ENCODE results near the gene SOX21.

Gene SOX21

DNA sequence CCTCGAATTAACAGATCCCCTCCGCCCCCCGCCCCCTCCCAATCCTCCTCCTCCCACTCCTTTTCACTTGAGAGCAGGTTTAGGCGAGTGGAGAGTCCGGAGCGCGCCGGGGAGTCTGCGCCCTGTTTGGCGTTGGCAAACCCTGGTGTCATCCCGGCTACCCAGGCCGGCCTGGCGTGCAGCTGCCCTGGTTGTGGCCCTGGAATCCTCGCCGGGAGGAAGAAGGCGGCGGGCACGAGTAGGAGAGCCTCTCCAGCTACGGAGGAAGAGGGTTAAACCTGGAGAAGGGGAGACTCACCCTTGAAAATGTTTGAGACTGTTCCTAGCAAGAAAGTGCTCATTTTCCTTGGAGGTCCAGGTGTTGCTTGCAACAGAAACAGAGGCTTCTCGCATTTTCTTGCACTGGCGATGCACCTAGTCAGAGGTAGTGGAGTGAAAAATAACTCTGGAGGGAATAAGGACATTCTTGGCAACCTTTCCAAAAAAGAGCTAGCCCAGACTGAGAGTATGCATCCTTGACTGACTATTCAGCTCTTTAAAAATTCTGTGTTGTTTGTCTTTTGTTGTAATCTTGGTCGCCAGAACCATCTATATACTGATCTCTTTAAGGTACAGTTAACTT lies 1.3 kb upstream of the SOX21 start:
- in situ Hi-C loops (cut with MboI; ENCODE audit: low sequenced_read_pairs): loop anchor here (5.0 to 10.0 kb wide), 2 partner anchors 111 to 234 kb away; no protein-coding TSS in a partner anchor
- H3K36me3 ChIP-seq (replicated peaks): no peaks in the 10 kb centered on the region; the same call in 1 of the 2 replicates
- H3K27me3 ChIP-seq (ENCODE audit: low read depth): no peaks in the 10 kb centered on the region
- H3K4me3 ChIP-seq: peak overlapping the region; percentile 62
- no peak for DNase-seq (ENCODE audit: low spot score in 2 of 2)
- H3K9me3 ChIP-seq: no peaks in the 10 kb centered on the region
- H3K4me1 ChIP-seq: peaks cover 31% of the 10 kb centered on the region

DNA sequence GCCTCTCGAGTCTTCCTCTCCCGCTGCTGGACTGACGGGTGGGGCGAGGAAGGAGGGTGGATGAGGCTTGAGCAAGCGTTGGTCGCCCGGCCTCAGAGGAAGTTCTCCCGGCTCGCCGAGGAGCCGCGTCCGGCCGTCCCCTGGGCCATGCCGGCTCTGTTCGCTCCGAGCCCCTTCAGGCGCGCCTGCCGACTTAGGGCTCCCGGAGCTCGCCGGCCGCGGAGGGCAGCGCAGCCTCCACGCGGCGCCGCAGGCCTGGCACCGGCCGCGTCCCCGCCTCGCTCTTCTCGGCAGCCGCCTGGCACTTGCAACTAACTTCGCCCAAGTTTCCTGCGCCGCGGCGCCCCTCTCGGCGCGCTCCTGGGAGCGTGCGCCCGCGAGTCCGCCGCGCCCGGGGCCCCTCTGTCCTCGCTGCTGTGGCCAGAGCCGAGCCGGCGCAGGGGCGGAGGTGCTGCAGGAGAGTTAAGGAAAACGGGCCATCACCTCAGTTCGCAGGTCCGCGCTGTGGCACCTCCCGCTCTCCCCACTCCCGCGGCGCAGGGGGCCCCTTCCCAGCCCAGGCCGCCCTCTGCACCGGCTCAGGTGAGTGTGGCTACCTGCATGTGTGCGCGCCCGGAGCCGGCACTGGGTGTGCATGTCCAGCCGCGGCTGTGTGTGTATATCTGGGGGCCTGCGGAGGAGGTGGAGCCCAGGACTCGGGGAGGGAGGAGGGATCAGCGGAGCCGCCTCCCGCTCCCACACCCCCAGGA lies 641 bp upstream of the SOX21 start:
- Histone ChIP-seq H3K27me3 (ENCODE audit: low read depth) (no peaks in the 10 kb centered on the region), H3K4me1 (peaks cover 34% of the 10 kb centered on the region), H3K9me3 (no peaks in the 10 kb centered on the region), H3K36me3 (replicated peaks) (no peaks in the 10 kb centered on the region; the same call in 1 of the 2 replicates), H3K4me3 (peak overlapping the region; percentile 62)
- DNase-seq (ENCODE audit: low spot score in 2 of 2): peak; percentile 85 to 92
- in situ Hi-C loops (cut with MboI; ENCODE audit: low sequenced_read_pairs): loop anchor here (5.0 to 10.0 kb wide), 2 partner anchors 112 to 234 kb away; no protein-coding TSS in a partner anchor

DNA sequence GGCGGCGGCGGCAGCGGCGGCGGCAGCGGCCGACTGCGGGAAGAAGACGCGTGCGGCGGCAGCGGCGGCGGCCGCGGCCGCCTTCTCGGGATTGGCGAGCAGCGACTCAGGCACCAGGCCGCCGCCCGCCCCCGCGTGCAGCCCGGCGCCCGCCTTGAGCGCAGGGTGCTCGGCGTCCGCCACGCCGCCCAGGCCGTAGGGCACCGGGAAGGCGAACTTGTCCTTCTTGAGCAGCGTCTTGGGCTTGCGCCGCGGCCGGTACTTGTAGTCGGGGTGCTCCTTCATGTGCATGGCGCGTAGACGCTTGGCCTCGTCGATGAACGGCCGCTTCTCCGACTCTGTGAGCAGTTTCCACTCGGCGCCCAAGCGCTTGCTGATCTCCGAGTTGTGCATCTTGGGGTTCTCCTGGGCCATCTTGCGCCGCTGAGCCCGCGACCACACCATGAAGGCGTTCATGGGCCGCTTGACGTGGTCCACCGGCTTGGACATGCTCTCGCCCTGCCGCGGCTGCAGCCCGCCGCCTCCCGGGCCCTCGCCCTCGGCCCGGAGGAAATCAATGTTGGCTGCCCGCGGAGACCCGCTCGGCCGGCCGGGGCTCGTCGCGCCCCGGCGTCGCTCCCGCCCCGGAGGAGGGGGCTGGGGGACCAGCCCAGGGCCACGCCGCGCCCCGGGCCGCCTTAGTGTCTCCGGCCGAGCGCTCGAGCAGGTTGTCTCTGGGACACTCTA lies 621 bp downstream of the SOX21 start:
- Histone ChIP-seq H3K9me3 (no peaks in the 10 kb centered on the region), H3K27me3 (ENCODE audit: low read depth) (no peaks in the 10 kb centered on the region), H3K4me1 (peaks cover 39% of the 10 kb centered on the region), H3K4me3 (peak overlapping the region; percentile 62), H3K36me3 (replicated peaks) (no peaks in the 10 kb centered on the region; the same call in 1 of the 2 replicates)
- in situ Hi-C loops (cut with MboI; ENCODE audit: low sequenced_read_pairs): loop anchor here (5.0 to 10.0 kb wide), 2 partner anchors 113 to 236 kb away; no protein-coding TSS in a partner anchor
- DNase-seq (ENCODE audit: low spot score in 2 of 2): peak in 1 of 2 experiments; percentile 55

DNA sequence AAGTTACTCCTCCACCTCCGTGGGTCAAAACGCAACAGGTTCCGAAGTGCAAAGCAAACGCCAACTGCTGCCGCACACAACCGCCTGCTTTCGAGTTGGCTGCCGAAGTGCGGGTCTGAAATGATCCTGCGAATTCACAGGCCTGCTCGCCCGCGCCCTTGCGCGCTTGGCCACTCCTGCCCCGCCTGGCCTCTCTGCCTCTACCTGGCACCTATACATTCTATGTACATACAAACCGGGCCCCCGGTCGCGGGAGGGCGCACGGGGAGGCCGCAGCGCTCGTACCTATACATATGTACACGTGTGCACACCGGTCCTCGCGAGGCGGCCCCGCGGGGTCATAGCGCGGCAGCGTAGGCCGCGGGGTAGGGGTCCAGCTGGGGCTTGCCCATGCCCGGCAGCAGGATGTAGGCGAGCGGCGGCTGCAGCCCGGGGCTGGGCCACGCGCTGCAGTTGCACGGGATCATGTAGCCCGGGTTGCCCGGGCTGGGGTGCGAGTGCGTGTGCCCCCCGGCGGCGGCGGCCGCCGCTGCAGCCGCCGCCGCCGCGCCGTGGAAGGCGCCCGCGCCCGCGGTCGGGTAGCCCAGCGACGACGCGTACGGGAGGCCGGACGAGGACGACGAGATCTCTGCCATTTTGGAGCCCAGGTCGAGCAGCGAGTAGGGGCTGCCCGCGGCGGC lies 1.3 kb downstream of the SOX21 start:
- H3K36me3 ChIP-seq (replicated peaks): no peaks in the 10 kb centered on the region; the same call in 1 of the 2 replicates
- H3K9me3 ChIP-seq: no peaks in the 10 kb centered on the region
- H3K4me3 ChIP-seq: peak overlapping the region; percentile 50
- peak; percentile 51 to 72 for DNase-seq (ENCODE audit: low spot score in 2 of 2)
- H3K27me3 ChIP-seq (ENCODE audit: low read depth): no peaks in the 10 kb centered on the region
- H3K4me1 ChIP-seq: peaks cover 37% of the 10 kb centered on the region
- in situ Hi-C loops (cut with MboI; ENCODE audit: low sequenced_read_pairs): loop anchor here (5.0 to 10.0 kb wide), 2 partner anchors 114 to 236 kb away; no protein-coding TSS in a partner anchor

DNA sequence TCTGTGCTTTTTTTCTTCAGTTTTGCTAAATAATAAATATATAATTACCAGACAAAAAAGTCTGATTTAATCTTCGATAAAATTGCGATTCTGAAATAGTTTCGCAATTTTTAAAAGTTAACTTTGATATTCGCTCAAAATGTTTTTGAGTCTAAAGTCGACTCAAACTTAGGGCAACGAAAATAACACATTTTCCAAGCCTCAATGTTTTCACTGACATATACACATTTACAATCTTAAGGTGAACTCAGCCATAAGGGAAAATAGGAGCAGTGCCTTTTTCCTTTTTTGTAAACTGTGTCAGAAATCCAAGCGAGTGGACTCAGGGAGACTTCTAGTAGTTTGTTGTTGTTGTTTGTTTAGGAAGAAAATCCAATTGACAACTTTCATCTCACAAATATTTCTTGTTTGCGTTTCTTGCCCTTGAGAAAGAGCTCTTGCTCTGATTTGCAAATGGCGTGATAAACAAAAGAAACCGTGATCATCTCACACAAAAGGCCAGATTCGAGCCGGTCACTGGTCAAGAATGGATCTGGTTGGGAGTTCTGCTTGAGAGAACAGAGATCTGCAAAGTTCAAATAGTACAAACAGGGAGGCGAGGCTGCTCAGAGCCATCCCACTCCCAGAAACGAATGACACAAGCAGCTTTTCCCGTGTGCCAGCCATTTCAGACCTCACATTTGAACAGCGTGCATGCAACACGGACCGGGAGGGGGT lies 2.1 kb downstream of the SOX21 start:
- in situ Hi-C loops (cut with MboI; ENCODE audit: low sequenced_read_pairs): loop anchor here (5.0 to 10.0 kb wide), 2 partner anchors 115 to 237 kb away; no protein-coding TSS in a partner anchor
- no peaks in the 10 kb centered on the region for H3K27me3 ChIP-seq (ENCODE audit: low read depth)
- H3K4me3 ChIP-seq: peak overlapping the region; percentile 50

DNA sequence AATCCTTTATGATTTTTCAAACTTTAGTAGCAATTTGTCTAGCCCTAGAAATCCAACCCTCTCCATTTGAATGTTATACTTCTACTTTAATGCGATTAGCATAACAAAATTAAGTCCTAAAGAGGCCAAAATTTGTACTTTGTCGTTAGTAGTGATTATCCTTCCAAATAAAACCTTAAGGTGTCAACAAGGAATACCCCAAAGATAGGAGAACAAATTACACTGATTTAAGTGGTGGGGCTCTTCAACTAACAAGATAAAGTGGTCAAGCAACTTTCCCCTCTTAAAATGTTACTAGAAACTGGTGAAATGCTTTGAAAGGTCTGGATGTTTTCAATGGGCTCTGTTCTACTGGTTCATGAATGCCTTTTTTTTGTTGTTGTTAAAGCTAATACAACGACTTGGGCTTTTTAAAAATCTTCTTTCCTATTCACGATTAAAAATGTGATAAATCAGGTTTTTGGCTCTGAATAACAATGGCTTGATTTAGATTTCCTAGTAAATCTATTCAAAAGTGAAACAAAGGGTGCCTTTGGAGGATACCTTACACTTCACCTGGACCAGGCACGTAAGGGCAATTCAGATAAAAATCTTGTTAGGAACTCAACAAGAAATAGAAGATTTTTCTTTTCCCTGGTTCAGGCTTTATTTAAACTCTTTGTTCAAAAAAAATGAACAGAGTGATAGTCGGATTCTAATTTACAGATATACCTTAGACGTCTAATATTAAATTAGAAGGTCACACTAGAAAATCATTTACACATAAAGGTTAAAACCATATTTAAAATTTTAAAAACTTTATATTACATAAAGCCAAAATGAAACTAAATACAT lies 3.1 kb downstream of the SOX21 start:
- Histone ChIP-seq H3K27me3 (ENCODE audit: low read depth) (no peaks in the 10 kb centered on the region), H3K36me3 (replicated peaks) (no peaks in the 10 kb centered on the region; the same call in 1 of the 2 replicates), H3K4me1 (peaks cover 29% of the 10 kb centered on the region), H3K9me3 (peaks cover 2% of the 10 kb centered on the region), H3K4me3 (peak overlapping the region; percentile 50)
- in situ Hi-C loops (cut with MboI; ENCODE audit: low sequenced_read_pairs): no loop called here
- peak; percentile 29 to 85 for DNase-seq (ENCODE audit: low spot score in 2 of 2)

More for the DNA sequence above, 2.1 kb downstream of the SOX21 start:
- Histone ChIP-seq H3K4me1 (peaks cover 37% of the 10 kb centered on the region), H3K9me3 (no peaks in the 10 kb centered on the region), H3K36me3 (replicated peaks) (no peaks in the 10 kb centered on the region; the same call in 1 of the 2 replicates)
- DNase-seq (ENCODE audit: low spot score in 2 of 2): peak; percentile 58 to 70

DNA sequence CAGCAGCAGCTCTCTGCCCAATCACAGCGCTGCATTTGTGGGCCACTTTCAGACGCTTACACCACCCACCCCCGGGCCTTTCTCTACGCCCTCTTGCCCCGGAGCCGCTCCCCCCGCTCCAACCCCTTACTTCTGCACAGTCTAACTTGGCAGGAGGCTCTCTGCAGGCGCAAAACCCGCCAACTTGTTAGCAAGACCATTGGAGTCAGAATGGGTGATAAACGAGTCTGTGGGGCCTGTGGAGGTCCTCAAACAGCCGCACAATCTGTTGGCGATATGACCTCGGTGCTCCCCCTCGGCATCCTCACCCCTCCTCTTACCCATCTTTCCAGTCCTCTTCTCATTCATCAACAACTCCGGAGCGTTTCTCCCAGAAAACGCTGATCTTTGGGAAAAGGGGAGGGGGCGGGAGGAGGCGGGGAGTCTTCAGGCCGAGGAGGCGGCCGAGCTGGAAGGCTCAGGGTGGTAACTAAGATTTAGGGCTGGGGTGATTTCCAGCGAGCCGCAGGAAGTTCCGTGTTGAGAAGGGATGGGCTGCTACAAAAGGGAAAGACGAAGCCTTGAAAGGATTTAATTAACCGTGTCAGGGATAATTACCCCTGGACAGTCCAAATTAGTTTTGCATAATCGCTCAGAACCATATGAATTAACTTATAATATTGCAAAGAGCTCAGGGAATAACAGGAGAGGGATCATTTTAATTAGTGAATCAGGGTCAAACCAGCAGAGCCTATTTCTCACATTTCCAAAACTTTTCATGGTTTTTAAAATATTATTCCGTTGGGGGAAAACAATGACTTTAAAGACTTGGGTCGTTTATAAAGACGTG lies 4.1 kb downstream of the SOX21 start:
- peak; percentile 81 to 84 for DNase-seq (ENCODE audit: low spot score in 2 of 2)
- Histone ChIP-seq H3K4me1 (peaks cover 24% of the 10 kb centered on the region), H3K9me3 (peaks cover 9% of the 10 kb centered on the region), H3K27me3 (ENCODE audit: low read depth) (no peaks in the 10 kb centered on the region), H3K36me3 (replicated peaks) (no peaks in the 10 kb centered on the region; the same call in 1 of the 2 replicates), H3K4me3 (peak overlapping the region; percentile 50)
- in situ Hi-C loops (cut with MboI; ENCODE audit: low sequenced_read_pairs): no loop called here

DNA sequence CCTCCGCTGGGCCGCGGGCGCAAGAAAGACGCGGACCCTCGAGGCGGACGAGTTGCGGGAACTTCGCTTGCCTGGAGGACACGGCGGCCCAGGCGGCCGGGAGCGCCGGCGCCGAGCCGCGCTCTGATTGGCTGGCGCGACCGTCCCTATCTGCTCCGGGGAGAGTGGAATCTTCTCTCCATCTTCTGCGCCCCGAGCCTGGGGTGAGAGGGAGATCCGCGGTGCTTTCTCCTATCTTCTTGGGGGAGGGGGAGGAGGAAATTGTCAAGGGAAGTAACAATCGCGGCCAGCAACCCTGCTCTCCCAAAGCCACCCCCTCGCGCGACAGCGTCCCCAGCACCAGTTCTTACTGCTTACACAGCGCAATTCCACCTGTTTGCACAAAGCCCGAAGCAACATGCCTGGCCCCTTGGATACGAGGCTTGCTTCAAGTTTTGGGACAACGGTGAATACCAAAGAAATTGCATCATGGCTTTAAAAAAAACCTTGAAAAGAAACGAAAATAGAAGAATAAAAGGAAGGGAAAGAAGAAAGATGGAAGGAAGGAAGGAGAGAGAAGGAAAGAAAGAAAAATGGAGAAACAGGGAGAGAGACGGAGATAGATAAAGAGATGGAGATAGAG lies 4.8 kb downstream of the SOX21 start:
- in situ Hi-C loops (cut with MboI; ENCODE audit: low sequenced_read_pairs): no loop called here
- Histone ChIP-seq H3K36me3 (replicated peaks) (no peaks in the 10 kb centered on the region; the same call in 1 of the 2 replicates), H3K4me1 (peaks cover 24% of the 10 kb centered on the region), H3K27me3 (ENCODE audit: low read depth) (no peaks in the 10 kb centered on the region), H3K9me3 (peaks cover 9% of the 10 kb centered on the region), H3K4me3 (peak overlapping the region; percentile 50)
- peak in 1 of 2 experiments; percentile 77 for DNase-seq (ENCODE audit: low spot score in 2 of 2)

DNA sequence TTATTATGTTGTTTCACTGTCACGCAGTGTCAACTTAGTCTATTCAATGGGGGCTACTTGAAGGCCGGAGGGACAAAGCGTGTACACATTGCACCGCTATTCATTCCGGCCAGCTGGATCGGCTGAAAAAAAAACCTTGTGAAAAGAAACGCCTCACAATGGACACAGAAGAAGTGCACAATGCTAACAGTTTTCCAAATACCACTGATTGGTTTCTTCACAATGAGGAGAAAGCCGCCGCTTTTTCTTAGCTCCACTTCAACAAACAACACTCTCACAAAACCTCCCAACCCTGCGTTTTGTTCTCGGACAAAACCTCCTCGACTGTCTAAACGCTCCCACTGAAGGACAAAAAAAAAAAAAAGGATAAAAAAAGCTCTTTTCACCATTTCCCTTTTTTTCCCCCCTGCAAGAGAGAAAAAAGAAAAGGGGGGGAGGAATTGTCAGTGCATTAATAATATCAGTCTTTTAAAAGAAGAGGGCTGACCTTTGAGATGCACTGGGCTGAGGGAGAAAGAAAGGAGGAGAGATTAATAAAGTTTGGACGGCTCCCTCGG lies 5.4 kb downstream of the SOX21 start:
- Histone ChIP-seq H3K36me3 (replicated peaks) (no peaks in the 10 kb centered on the region; the same call in 1 of the 2 replicates), H3K27me3 (ENCODE audit: low read depth) (no peaks in the 10 kb centered on the region), H3K9me3 (peaks cover 14% of the 10 kb centered on the region), H3K4me3 (peak overlapping the region; percentile 50), H3K4me1 (peaks cover 24% of the 10 kb centered on the region)
- peak; percentile 89 to 100 for DNase-seq (ENCODE audit: low spot score in 2 of 2)
- in situ Hi-C loops (cut with MboI; ENCODE audit: low sequenced_read_pairs): no loop called here

DNA sequence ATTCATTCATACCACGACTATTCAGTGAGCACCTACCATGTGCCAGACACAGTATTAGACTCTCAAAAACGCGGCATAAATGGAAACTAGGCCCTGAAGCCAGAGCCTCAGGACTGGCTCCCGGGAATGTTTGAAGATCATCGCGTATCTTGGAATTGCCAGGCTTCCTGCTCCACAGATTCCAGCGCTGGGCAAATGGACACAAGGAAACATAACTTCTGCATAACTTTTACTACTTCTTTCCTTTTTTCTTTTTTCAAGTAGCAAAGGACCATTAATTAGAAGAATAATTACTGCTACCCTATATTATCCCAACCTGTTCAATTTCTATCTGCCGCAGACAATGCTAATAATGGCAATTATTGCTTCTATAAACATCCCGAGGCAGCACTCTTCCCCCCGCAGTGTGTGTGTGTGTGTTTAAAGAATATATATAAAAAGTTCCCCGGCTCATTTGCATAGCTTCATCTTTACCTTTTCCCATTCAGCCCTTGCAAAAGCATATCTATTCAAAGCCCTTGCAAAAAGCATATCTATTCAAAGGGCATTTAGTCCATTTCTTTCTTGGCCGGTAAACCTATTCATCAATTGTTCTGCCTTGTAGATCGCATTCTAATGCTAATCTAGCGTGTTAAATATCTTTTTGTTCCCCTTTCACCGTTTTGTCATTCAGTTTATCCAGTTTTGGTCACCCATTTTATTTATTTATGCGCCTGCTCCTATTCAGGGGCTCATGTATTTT lies 6.1 kb downstream of the SOX21 start:
- Histone ChIP-seq H3K4me3 (no peak overlapping the region), H3K9me3 (peaks cover 14% of the 10 kb centered on the region), H3K4me1 (peaks cover 24% of the 10 kb centered on the region), H3K27me3 (ENCODE audit: low read depth) (no peaks in the 10 kb centered on the region), H3K36me3 (replicated peaks) (no peaks in the 10 kb centered on the region; the same call in 1 of the 2 replicates)
- DNase-seq (ENCODE audit: low spot score in 2 of 2): peak; percentile 80 to 100
- in situ Hi-C loops (cut with MboI; ENCODE audit: low sequenced_read_pairs): no loop called here
